ENCODE data around the gene PDE11A. TPM values are rescaled to one million over a fixed set of nuclear protein-coding genes. Genes with fewer than 3 reads are reported as not detected.

Gene PDE11A
- total RNA-seq, 2 donors from 2014 or later = not detected

- no peak for ATAC-seq
Measured at GRCh38 chr2:177611310-177611886, 461.2 kb downstream of the PDE11A start.

DNA sequence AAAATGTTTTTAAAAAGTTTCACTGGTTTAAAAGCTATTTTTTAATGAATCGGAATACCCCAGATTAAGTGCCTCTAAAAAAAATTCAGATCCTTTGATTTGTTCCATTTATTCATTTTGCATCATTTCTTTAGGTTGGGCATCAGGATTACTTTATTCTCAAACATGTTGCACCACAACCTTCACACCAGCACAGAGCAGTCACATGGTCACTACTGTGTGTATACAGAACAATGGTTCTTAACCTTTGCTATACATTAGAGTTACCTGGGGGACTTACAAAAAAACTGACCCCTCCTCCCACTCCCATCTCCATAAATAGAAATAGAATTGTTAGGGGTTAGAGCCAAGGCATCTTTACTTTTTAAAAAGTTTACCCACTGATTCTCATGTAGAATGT is 461.8 kb downstream of the PDE11A start:
- no peaks in the 10 kb centered on the region for H3K4me1 Mint-ChIP-seq

More at GRCh38 chr2:177611310-177611886, 461.2 kb downstream of the PDE11A start:
- Mint-ChIP-seq H3K4me1 (no peaks in the 10 kb centered on the region), H3K36me3 (ENCODE audit: low read depth) (peaks cover 3% of the 10 kb centered on the region), H3K4me3 (no peak overlapping the region), H3K27ac (no peak overlapping the region), H3K27me3 (peaks cover 5% of the 10 kb centered on the region)
- no peaks in the 10 kb centered on the region for H3K9me3 ChIP-seq (ENCODE audit: control insufficient read depth, low read length, poor library complexity, severe bottlenecking)
- DNase-seq = no peak

DNA sequence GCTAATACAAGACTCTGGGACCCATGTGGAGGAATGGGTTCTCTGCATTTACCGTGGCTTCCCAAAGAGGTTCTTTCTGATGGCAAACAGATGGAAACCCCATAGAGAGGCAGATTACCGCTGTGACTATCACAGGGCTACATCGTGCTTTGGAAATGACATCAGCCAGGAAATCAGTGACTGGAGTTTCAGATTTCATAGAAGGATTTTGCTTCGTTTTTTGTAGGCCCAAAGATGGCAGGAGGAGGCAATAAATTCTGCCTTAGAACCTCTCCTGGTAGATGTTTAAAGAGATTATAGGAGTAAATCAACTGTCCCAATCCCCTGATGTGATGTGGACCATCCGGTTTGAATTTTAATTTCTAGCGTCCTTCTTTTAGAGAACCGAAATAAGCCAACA is 465.9 kb downstream of the PDE11A start:
- Mint-ChIP-seq H3K27ac (no peak overlapping the region), H3K27me3 (peaks cover 5% of the 10 kb centered on the region), H3K4me1 (no peaks in the 10 kb centered on the region), H3K36me3 (ENCODE audit: low read depth) (peaks cover 3% of the 10 kb centered on the region), H3K4me3 (no peak overlapping the region)
- no peaks in the 10 kb centered on the region for H3K9me3 ChIP-seq (ENCODE audit: control insufficient read depth, low read length, poor library complexity, severe bottlenecking)
- DNase-seq (no peak), ATAC-seq (no peak)

More for the DNA sequence above, 461.8 kb downstream of the PDE11A start:
- Mint-ChIP-seq H3K4me3 (no peak overlapping the region), H3K27ac (no peak overlapping the region), H3K27me3 (peaks cover 5% of the 10 kb centered on the region), H3K36me3 (ENCODE audit: low read depth) (peaks cover 3% of the 10 kb centered on the region)
- no peak for DNase-seq
- no peak for ATAC-seq
- no peaks in the 10 kb centered on the region for H3K9me3 ChIP-seq (ENCODE audit: control insufficient read depth, low read length, poor library complexity, severe bottlenecking)

GRCh38 chr2:177604271-177605065 is 468.1 kb downstream of the PDE11A start:
- no peak for ATAC-seq
- Mint-ChIP-seq H3K4me1 (no peaks in the 10 kb centered on the region), H3K27ac (no peak overlapping the region), H3K4me3 (no peak overlapping the region), H3K36me3 (ENCODE audit: low read depth) (peaks cover 3% of the 10 kb centered on the region), H3K27me3 (peaks cover 8% of the 10 kb centered on the region)
- DNase-seq = no peak
- H3K9me3 ChIP-seq (ENCODE audit: control insufficient read depth, low read length, poor library complexity, severe bottlenecking) = no peaks in the 10 kb centered on the region

DNA sequence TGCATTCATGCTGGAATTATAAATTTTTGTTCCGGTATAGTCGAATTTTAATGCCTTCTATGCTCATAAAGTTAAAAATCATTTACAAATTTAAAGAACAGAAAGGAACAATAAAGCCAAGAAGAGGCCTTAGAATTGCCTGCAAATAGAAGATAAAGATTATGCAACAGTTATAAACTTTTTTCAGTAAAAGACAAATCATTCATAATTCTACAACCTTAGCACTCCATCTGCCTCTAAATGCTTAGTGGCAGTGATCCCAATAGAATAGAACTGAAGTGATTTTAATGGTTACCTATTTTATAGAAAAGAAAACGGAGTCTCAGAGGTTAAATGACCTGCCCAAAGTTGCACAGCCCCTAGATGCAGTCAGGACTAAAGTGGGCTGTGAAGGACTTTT is 468.8 kb downstream of the PDE11A start:
- H3K9me3 ChIP-seq (ENCODE audit: control insufficient read depth, low read length, poor library complexity, severe bottlenecking) = no peaks in the 10 kb centered on the region
- Mint-ChIP-seq H3K4me1 (no peaks in the 10 kb centered on the region), H3K27ac (no peak overlapping the region), H3K4me3 (no peak overlapping the region), H3K27me3 (peaks cover 8% of the 10 kb centered on the region), H3K36me3 (ENCODE audit: low read depth) (peaks cover 3% of the 10 kb centered on the region)
- no peak for DNase-seq
- no peak for ATAC-seq

- DNase-seq = no peak
- H3K36me3 Mint-ChIP-seq (ENCODE audit: low read depth) = peaks cover 3% of the 10 kb centered on the region
- no peak overlapping the region for H3K4me3 Mint-ChIP-seq
- no peak for ATAC-seq
- peaks cover 14% of the 10 kb centered on the region for H3K27me3 Mint-ChIP-seq
- H3K9me3 ChIP-seq (ENCODE audit: control insufficient read depth, low read length, poor library complexity, severe bottlenecking) = no peaks in the 10 kb centered on the region
- no peak overlapping the region for H3K27ac Mint-ChIP-seq
- H3K4me1 Mint-ChIP-seq = no peaks in the 10 kb centered on the region
Measured at GRCh38 chr2:177603181-177603580, 469.4 kb downstream of the PDE11A start.

DNA sequence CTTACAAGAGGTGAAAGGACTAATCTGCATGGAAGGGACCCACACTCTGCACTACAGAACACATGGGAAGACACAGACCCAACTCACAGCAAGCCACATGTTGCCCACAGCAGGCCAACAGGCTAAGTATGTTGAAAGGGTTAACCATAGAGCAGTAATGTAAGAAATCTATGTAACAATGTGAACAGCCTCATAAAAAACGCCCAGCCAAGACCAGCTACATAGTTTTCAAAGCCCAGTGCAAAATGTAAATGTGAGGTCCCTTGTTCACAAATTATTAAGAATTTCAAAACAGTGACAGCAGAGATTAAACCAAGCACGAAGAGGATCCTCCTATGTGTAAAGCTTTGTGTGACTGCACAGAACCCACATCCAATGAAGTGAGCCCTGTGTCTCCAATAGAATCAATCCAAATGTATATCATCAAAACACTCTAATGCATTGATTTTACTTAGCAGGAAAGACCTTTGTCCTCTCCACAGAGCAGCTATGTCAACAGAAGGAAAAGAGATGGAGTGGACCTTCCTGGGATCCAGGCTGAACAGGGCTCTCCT is 469.9 kb downstream of the PDE11A start:
- Mint-ChIP-seq H3K36me3 (ENCODE audit: low read depth) (peaks cover 1% of the 10 kb centered on the region), H3K4me3 (no peak overlapping the region), H3K27ac (no peak overlapping the region), H3K27me3 (peaks cover 19% of the 10 kb centered on the region), H3K4me1 (no peaks in the 10 kb centered on the region)
- H3K9me3 ChIP-seq (ENCODE audit: control insufficient read depth, low read length, poor library complexity, severe bottlenecking) = no peaks in the 10 kb centered on the region
- DNase-seq = no peak
- ATAC-seq = no peak

DNA sequence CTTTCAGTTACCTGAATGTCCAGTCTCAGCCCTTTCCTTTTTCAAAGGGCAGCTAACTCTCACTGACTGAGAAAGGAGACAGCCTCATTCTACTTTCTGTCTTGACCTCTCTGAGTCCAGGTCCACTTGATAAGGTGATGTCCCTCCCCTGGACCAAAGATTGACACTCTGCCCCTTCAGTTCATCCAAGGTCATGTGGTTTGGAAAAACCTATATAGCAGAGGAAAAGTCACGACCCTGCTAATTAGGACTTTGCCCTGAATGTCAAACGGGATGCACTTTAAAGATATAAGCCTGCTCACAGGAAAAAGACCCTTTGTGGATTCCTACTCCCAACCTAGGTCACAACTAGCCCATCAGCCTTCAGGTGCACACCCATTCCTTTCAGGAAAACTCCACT is 471.7 kb downstream of the PDE11A start:
- ATAC-seq (no peak), DNase-seq (no peak)
- H3K27me3 Mint-ChIP-seq = peaks cover 24% of the 10 kb centered on the region
- H3K27ac Mint-ChIP-seq = no peak overlapping the region
- H3K4me3 Mint-ChIP-seq = no peak overlapping the region
- H3K4me1 Mint-ChIP-seq = no peaks in the 10 kb centered on the region
- H3K9me3 ChIP-seq (ENCODE audit: control insufficient read depth, low read length, poor library complexity, severe bottlenecking) = no peaks in the 10 kb centered on the region
- H3K36me3 Mint-ChIP-seq (ENCODE audit: low read depth) = no peaks in the 10 kb centered on the region

- no peaks in the 10 kb centered on the region for H3K36me3 Mint-ChIP-seq (ENCODE audit: low read depth)
- H3K4me1 Mint-ChIP-seq = no peaks in the 10 kb centered on the region
- H3K9me3 ChIP-seq (ENCODE audit: control insufficient read depth, low read length, poor library complexity, severe bottlenecking) = no peaks in the 10 kb centered on the region
- no peak for ATAC-seq
- no peak overlapping the region for H3K4me3 Mint-ChIP-seq
- H3K27me3 Mint-ChIP-seq = peaks cover 24% of the 10 kb centered on the region
- DNase-seq = no peak
- H3K27ac Mint-ChIP-seq = no peak overlapping the region
Measured at GRCh38 chr2:177599956-177600355, 472.6 kb downstream of the PDE11A start.

- Mint-ChIP-seq H3K4me3 (no peak overlapping the region), H3K27ac (no peak overlapping the region), H3K4me1 (no peaks in the 10 kb centered on the region), H3K27me3 (peaks cover 24% of the 10 kb centered on the region), H3K36me3 (ENCODE audit: low read depth) (no peaks in the 10 kb centered on the region)
- no peak for ATAC-seq
- no peaks in the 10 kb centered on the region for H3K9me3 ChIP-seq (ENCODE audit: control insufficient read depth, low read length, poor library complexity, severe bottlenecking)
- DNase-seq = no peak
Measured at GRCh38 chr2:177599139-177599688, 473.4 kb downstream of the PDE11A start.

DNA sequence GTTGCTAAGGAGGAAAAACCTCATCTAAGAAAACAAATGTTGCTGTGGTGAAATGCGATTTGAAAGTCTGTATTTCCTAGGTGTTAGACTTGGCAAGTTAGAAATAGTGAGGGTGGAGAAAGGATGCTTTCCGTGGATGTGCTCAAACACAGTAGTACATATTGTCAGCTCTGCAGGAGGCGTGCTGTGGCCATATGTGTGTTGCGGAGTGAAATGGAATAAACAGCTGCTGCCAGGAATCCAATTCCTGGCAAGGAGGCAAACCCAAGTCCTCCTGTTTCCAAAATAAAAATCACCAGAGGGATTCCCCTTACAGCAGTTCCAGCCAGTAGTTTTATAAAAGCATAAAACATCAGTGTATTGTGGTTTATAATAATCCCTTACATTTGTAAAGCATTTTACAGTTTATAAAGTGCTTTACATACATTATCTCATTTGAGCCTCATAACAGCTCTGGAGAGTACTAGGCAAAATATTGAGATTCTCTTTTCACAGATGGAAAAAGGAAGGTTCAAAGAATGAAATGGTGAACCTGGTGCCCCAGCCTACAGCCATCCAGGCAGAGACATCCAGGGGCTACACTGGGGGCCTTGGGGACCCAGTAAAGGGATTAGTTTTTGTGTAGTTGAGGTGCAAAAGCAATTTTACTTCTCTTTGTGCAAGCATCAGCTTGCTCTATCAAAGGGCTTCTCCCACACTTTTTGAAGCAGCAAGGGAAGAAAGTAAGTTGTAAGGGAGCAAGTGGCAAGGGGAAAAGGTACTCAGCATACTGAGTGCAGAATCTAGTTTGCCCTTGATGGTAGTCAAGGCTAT is 474.0 kb downstream of the PDE11A start:
- H3K9me3 ChIP-seq (ENCODE audit: control insufficient read depth, low read length, poor library complexity, severe bottlenecking) = no peaks in the 10 kb centered on the region
- no peaks in the 10 kb centered on the region for H3K4me1 Mint-ChIP-seq
- ATAC-seq (no peak), DNase-seq (no peak)
- H3K36me3 Mint-ChIP-seq (ENCODE audit: low read depth) = no peaks in the 10 kb centered on the region
- H3K27me3 Mint-ChIP-seq = peaks cover 31% of the 10 kb centered on the region
- no peak overlapping the region for H3K4me3 Mint-ChIP-seq
- no peak overlapping the region for H3K27ac Mint-ChIP-seq

DNA sequence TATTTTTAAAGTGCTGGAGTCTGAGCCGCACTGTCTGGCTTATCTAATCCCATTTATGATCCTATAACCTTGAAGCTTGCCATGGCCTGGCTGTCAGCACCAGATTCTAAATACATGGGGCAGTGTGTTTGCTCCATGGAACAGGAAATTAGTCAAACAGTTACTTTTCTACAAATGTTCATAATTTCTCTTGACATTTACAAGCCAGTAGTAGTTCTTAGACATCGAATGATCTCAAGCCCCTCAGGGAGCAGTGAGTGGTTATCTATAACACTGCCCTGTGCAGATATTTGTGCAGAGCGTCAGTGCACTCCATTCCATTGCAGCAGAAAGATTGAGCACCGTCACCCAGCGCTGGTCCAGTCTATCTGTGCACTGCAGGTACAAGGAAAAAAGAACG is 474.8 kb downstream of the PDE11A start:
- no peaks in the 10 kb centered on the region for H3K9me3 ChIP-seq (ENCODE audit: control insufficient read depth, low read length, poor library complexity, severe bottlenecking)
- Mint-ChIP-seq H3K4me1 (no peaks in the 10 kb centered on the region), H3K27me3 (peaks cover 35% of the 10 kb centered on the region), H3K27ac (no peak overlapping the region), H3K36me3 (ENCODE audit: low read depth) (no peaks in the 10 kb centered on the region), H3K4me3 (no peak overlapping the region)
- DNase-seq = no peak
- ATAC-seq = no peak

DNA sequence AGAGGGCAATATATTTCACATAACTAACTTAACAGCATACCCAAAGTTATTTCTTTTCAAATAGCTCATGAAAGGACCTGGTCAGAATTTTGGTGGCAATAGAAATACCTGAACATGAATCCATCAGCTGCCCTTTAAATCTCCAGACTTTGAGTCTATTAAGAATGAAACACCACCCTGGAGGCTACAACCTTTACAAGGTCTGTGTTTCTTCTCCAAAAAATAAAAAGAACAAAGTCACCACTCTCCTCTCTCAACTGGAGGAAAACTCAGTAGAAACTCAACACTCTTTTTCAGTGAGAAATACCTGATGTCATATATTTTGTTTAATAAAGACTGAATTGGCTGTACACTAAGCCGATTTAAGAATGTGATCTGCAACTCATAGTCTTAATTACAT is 475.7 kb downstream of the PDE11A start:
- Mint-ChIP-seq H3K4me3 (no peak overlapping the region), H3K36me3 (ENCODE audit: low read depth) (no peaks in the 10 kb centered on the region), H3K4me1 (no peaks in the 10 kb centered on the region), H3K27ac (no peak overlapping the region), H3K27me3 (peaks cover 40% of the 10 kb centered on the region)
- DNase-seq (no peak), ATAC-seq (no peak)
- H3K9me3 ChIP-seq (ENCODE audit: control insufficient read depth, low read length, poor library complexity, severe bottlenecking) = no peaks in the 10 kb centered on the region

Data from T-helper 17 cell (primary cell).